ENCODE measurements around the gene ORC4. TPM values are rescaled to one million over a fixed set of nuclear protein-coding genes. Genes with fewer than 3 reads are reported as not detected.

The ORC4 gene
- total and polyA plus RNA-seq, 8 donors, result 36.1 to 86.0 (median 60.0) TPM

DNA sequence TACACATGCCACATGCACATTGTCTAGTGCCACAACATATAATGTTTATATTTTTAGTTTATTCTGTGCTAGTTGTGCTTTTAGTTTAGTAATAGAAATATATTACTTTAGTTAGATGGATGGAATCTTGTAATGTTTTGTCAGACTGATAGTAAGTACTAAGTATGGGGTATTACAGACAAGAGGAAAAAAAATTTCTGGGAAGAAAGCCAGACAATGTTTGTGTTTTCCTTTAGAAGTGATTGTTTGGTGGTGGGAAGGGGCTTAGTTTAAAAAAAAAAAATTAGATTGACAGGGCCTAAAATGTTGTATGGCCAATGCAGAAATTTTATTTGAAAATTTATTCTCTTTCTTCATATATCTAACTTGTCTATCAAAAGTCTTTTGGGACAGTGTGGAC lies 137.9 kb downstream of the ORC4 start:
- H3K4me3 ChIP-seq, result no peak overlapping the region
- no peaks in the 10 kb centered on the region for H3K27me3 ChIP-seq
- no peak overlapping the region for H3K27ac ChIP-seq
- intact Hi-C loops (cut with DNase I), result no loop called here
- no peak for ATAC-seq
- no peaks in the 10 kb centered on the region for H3K36me3 ChIP-seq
- no peaks in the 10 kb centered on the region for H3K9me3 ChIP-seq
- TF ChIP-seq, protein P1, sequence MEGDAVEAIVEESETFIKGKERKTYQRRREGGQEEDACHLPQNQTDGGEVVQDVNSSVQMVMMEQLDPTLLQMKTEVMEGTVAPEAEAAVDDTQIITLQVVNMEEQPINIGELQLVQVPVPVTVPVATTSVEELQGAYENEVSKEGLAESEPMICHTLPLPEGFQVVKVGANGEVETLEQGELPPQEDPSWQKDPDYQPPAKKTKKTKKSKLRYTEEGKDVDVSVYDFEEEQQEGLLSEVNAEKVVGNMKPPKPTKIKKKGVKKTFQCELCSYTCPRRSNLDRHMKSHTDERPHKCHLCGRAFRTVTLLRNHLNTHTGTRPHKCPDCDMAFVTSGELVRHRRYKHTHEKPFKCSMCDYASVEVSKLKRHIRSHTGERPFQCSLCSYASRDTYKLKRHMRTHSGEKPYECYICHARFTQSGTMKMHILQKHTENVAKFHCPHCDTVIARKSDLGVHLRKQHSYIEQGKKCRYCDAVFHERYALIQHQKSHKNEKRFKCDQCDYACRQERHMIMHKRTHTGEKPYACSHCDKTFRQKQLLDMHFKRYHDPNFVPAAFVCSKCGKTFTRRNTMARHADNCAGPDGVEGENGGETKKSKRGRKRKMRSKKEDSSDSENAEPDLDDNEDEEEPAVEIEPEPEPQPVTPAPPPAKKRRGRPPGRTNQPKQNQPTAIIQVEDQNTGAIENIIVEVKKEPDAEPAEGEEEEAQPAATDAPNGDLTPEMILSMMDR (IDR thresholded peaks at IDR 0.05), result no peak
- peaks cover 0 to 4% of the 10 kb centered on the region in 2 donors for H3K4me1 ChIP-seq
- DNase-seq, result no peak

Other genes with a start within 250 kb of the ORC4 start
- 10 to 100 TPM; 17.8 to 21.1 TPM for gene ACVR2A, start 175.7 kb downstream of the ORC4 start, total RNA-seq
- 10 to 100 TPM; 25.0 to 35.9 (median 29.6) TPM for gene ACVR2A, start 175.7 kb downstream of the ORC4 start, polyA plus RNA-seq (ENCODE audit: insufficient read length in 6 of 6)
- gene MBD5, start 354 bp upstream of the ORC4 start, total RNA-seq, result 10 to 100 TPM; 32.5 to 42.4 TPM
- 10 to 100 TPM; 39.8 to 58.0 (median 46.3) TPM for gene MBD5, start 354 bp upstream of the ORC4 start, polyA plus RNA-seq (ENCODE audit: insufficient read length in 6 of 6)